Measurements from ENCODE around the gene FHOD3. TPM values are rescaled to one million over a fixed set of nuclear protein-coding genes. Genes with fewer than 3 reads are reported as not detected.

The FHOD3 gene
- total and polyA plus RNA-seq, 2 experiments from 2014 or later: 2.7 to 8.7 TPM

DNA sequence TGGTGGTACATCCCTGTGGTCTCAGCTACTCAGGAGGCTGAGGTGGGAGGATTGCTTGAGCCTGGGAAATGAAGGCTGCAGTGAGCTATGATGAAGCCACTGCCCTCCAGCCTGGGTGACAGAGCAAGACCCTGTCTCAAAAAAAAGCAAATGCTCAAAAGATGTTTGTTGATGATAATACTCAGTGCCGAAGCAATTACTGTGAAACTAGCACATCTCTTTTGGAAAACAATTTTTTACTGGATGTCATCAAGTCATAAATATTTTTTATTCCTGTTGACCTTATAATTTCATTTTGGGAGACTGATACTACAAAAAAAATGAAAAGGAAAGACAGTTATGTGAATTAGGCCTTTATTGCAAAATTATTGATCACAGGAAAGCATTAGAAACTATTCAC lies 34.5 kb upstream of the FHOD3 start:
- ATAC-seq: no peak
- no peaks in the 10 kb centered on the region for H3K9me3 Mint-ChIP-seq
- Histone ChIP-seq H3K4me3 (no peak overlapping the region), H4K20me1 (replicated peaks; ENCODE audit: insufficient read depth) (0 out of 2 replicates have a peak, but pooled peaks cover 3% of the 10 kb centered on the region), H3K27ac (ENCODE audit: low read depth) (no peak overlapping the region), H3K79me2 (replicated peaks; ENCODE audit: insufficient read depth) (no peaks in the 10 kb centered on the region), H2AFZ (no peak overlapping the region), H3K9me2 (ENCODE audit: insufficient read depth) (no peaks in the 10 kb centered on the region), H3F3A (replicated peaks; ENCODE audit: low read depth) (no peaks in the 10 kb centered on the region), H3K4me2 (no peak overlapping the region), H3K4me1 (ENCODE audit: insufficient read depth) (no peaks in the 10 kb centered on the region; the same call in 1 of the 2 replicates), H3K27me3 (ENCODE audit: insufficient read depth) (no peaks in the 10 kb centered on the region), H3K36me3 (ENCODE audit: insufficient read depth) (no peaks in the 10 kb centered on the region)
- H3K36me3 Mint-ChIP-seq (ENCODE audit: low read depth): peaks cover 6% of the 10 kb centered on the region; the same call in 1 of the 3 replicates
- H3K27me3 Mint-ChIP-seq (ENCODE audit: insufficient read depth, low read depth, poor library complexity): peaks cover 2% of the 10 kb centered on the region
- H3K4me1 Mint-ChIP-seq: peaks cover 19% of the 10 kb centered on the region
- no peak overlapping the region for H3K27ac Mint-ChIP-seq
- DNase-seq (ENCODE audit: low spot score): no peak
- H3K4me3 Mint-ChIP-seq: no peak overlapping the region
- no peak for TF ChIP-seq JUNB (IDR thresholded peaks at IDR 0.05; ENCODE audit: unreplicated experiment)
- TF ChIP-seq, protein P1, sequence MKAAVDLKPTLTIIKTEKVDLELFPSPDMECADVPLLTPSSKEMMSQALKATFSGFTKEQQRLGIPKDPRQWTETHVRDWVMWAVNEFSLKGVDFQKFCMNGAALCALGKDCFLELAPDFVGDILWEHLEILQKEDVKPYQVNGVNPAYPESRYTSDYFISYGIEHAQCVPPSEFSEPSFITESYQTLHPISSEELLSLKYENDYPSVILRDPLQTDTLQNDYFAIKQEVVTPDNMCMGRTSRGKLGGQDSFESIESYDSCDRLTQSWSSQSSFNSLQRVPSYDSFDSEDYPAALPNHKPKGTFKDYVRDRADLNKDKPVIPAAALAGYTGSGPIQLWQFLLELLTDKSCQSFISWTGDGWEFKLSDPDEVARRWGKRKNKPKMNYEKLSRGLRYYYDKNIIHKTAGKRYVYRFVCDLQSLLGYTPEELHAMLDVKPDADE (IDR thresholded peaks at IDR 0.05): no peak
- TF ChIP-seq ZNF331 (CRISPR knock-in tag; IDR thresholded peaks at IDR 0.05; ENCODE audit: low read depth): no peak
- no peak for TF ChIP-seq POLR2AphosphoS5 (IDR thresholded peaks at IDR 0.05; ENCODE audit: low read depth)
- no peak for TF ChIP-seq NANOG (IDR thresholded peaks at IDR 0.05; ENCODE audit: borderline replicate concordance)
- TF ChIP-seq, protein P2, sequence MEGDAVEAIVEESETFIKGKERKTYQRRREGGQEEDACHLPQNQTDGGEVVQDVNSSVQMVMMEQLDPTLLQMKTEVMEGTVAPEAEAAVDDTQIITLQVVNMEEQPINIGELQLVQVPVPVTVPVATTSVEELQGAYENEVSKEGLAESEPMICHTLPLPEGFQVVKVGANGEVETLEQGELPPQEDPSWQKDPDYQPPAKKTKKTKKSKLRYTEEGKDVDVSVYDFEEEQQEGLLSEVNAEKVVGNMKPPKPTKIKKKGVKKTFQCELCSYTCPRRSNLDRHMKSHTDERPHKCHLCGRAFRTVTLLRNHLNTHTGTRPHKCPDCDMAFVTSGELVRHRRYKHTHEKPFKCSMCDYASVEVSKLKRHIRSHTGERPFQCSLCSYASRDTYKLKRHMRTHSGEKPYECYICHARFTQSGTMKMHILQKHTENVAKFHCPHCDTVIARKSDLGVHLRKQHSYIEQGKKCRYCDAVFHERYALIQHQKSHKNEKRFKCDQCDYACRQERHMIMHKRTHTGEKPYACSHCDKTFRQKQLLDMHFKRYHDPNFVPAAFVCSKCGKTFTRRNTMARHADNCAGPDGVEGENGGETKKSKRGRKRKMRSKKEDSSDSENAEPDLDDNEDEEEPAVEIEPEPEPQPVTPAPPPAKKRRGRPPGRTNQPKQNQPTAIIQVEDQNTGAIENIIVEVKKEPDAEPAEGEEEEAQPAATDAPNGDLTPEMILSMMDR (conservative IDR thresholded peaks at IDR 0.05; ENCODE audit: low read depth in 2 of 2): no peak
- TF ChIP-seq, protein P3, sequence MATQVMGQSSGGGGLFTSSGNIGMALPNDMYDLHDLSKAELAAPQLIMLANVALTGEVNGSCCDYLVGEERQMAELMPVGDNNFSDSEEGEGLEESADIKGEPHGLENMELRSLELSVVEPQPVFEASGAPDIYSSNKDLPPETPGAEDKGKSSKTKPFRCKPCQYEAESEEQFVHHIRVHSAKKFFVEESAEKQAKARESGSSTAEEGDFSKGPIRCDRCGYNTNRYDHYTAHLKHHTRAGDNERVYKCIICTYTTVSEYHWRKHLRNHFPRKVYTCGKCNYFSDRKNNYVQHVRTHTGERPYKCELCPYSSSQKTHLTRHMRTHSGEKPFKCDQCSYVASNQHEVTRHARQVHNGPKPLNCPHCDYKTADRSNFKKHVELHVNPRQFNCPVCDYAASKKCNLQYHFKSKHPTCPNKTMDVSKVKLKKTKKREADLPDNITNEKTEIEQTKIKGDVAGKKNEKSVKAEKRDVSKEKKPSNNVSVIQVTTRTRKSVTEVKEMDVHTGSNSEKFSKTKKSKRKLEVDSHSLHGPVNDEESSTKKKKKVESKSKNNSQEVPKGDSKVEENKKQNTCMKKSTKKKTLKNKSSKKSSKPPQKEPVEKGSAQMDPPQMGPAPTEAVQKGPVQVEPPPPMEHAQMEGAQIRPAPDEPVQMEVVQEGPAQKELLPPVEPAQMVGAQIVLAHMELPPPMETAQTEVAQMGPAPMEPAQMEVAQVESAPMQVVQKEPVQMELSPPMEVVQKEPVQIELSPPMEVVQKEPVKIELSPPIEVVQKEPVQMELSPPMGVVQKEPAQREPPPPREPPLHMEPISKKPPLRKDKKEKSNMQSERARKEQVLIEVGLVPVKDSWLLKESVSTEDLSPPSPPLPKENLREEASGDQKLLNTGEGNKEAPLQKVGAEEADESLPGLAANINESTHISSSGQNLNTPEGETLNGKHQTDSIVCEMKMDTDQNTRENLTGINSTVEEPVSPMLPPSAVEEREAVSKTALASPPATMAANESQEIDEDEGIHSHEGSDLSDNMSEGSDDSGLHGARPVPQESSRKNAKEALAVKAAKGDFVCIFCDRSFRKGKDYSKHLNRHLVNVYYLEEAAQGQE (IDR thresholded peaks at IDR 0.05; ENCODE audit: unreplicated experiment): no peak
- TF ChIP-seq CREB1 (CRISPR knock-in tag; IDR thresholded peaks at IDR 0.05; ENCODE audit: low read depth): no peak
- no peak for TF ChIP-seq EZH2 (IDR thresholded peaks at IDR 0.05; ENCODE audit: low read depth, unreplicated experiment)
- TF ChIP-seq STAT1 (IDR thresholded peaks at IDR 0.05; ENCODE audit: unreplicated experiment): no peak
- TF ChIP-seq EZH2phosphoT487 (IDR thresholded peaks at IDR 0.05; ENCODE audit: unreplicated experiment): no peak
- TF ChIP-seq ZNF114 (CRISPR knock-in tag; IDR thresholded peaks at IDR 0.05): no peak
